Epithelial cell of proximal tubule (primary cell): Measurements from ENCODE around the gene NCAPG2. TPM values are rescaled to one million over a fixed set of nuclear protein-coding genes. Genes with fewer than 3 reads are reported as not detected.

Source experiments
- DNase-seq: peaks from one replicate; pipeline ENCODE4 v3.0.0-alpha.2; 2011; ENCODE audit warnings: low read depth
- H3K4me3 ChIP-seq: 2 replicates; pipeline ENCODE4 v1.5.1; 2011; ENCODE audit warnings: low read depth, mild to moderate bottlenecking, low read length
- total RNA-seq: library from RNA; depleted of rRNA; stranded (reverse); fragments of >200 nt; gene quantifications from 2 replicates; pipeline ENCODE4 v1.2.3, GENCODE V29; 2015
- TF ChIP-seq, protein P1 (sequence below): conservative IDR thresholded peaks from 2 replicates; pipeline ENCODE4 v1.5.1; 2012; ENCODE audit warnings: low read depth, mild to moderate bottlenecking, low read length

NCAPG2 gene
- total RNA-seq, 1 donor from 2014 or later, result 30.1 TPM

GRCh38 chr7:158748335-158748734, 43.7 kb upstream of the NCAPG2 start:
- TF ChIP-seq, protein P1, sequence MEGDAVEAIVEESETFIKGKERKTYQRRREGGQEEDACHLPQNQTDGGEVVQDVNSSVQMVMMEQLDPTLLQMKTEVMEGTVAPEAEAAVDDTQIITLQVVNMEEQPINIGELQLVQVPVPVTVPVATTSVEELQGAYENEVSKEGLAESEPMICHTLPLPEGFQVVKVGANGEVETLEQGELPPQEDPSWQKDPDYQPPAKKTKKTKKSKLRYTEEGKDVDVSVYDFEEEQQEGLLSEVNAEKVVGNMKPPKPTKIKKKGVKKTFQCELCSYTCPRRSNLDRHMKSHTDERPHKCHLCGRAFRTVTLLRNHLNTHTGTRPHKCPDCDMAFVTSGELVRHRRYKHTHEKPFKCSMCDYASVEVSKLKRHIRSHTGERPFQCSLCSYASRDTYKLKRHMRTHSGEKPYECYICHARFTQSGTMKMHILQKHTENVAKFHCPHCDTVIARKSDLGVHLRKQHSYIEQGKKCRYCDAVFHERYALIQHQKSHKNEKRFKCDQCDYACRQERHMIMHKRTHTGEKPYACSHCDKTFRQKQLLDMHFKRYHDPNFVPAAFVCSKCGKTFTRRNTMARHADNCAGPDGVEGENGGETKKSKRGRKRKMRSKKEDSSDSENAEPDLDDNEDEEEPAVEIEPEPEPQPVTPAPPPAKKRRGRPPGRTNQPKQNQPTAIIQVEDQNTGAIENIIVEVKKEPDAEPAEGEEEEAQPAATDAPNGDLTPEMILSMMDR, result no peak
- no peak overlapping the region for H3K4me3 ChIP-seq
- no peak for DNase-seq

- H3K4me3 ChIP-seq, result no peak overlapping the region
- DNase-seq, result no peak
- TF ChIP-seq, protein P1, result no peak
Measured at GRCh38 chr7:158747408-158747807, 42.8 kb upstream of the NCAPG2 start.

DNA sequence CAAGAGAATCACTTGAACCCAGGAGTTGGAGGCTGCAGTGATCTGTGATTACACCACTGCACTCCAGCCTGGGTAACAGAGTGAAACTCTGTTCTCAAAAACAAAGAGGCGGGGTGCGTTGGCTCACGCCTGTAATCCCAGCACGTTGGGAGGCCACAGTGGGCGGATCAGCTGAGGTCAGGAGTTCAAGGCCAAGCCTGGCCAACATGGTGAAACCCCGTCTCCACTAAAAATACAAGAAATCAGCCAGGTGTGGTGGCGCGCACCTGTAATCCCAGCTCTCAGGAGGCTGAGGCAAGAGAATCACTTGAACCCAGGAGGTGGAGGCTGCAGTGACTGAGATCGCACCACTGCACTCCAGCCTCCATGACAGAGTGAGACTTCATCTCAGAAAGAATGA, 42.4 kb upstream of the NCAPG2 start:
- TF ChIP-seq, protein P1, result no peak
- no peak overlapping the region for H3K4me3 ChIP-seq
- no peak for DNase-seq

DNA sequence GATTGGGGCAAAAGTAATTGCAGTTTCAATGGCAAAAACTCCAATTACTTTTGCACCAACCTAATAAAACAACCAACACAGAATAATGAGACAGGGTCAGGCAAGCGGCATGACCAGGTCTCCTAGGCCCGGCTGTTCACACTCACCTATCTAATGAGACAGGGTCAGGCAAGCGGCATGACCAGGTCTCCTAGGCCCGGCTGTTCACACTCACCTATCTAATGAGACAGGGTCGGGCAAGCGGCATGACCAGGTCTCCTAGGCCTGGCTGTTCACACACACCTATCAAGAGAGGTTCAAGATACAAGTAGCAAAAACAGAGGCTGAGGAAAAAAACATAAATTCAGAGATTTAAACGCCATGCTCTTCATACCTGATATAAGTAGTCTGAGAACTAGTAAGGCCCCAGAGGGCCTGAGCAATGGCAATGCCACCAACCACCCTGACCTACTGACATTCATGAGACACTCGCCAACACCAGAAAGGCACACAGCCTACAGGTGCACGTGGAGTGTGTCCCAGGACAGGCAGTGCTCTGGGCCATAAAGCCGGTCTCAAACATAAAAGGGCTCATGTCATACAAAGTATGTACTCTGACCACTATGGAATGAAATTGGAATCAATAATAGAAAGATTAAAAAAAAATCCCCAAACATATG, 40.6 kb upstream of the NCAPG2 start:
- no peak overlapping the region for H3K4me3 ChIP-seq
- no peak for DNase-seq
- TF ChIP-seq, protein P1, result no peak

DNA sequence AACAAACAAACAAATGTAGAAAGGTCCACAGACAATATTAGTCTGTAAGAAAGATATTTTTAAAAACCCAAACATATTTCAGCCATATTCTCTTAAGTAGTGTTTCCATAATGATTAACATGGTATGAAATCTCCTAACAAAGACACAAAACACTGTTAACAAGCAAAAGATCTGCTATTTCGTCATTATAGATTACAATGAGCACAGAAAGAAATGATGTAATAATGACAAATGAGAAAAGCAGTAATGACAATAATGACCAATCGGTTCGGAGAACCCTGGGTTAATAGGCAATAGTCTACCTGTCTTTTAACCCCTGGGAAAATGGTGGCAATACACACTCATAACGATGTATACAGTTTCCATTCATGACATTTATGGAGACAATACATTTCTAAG, 39.5 kb upstream of the NCAPG2 start:
- no peak overlapping the region for H3K4me3 ChIP-seq
- no peak for DNase-seq
- TF ChIP-seq, protein P1, result no peak

DNA sequence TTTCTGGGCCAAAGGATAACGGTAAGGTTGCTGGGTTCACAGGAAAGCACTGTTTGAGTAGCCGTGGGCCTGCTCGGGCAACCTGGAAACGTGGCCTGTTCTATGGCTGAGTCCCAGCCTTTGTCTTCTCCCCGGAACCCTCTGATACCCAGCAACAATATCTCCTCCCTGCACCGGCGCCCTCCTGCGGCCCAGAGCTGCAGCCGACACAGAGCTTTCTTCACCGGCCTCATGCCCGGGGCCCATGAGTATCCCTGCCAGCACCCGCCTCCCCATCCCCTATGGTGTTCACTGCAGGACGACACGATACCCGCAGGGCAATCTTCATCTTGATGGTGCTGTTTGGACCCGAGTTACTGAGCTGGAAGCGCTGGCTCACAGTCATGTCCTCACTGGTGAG, 38.6 kb upstream of the NCAPG2 start:
- TF ChIP-seq, protein P1, result no peak
- H3K4me3 ChIP-seq, result no peak overlapping the region
- no peak for DNase-seq

GRCh38 chr7:158742065-158742821, 37.6 kb upstream of the NCAPG2 start:
- no peak overlapping the region for H3K4me3 ChIP-seq
- DNase-seq, result no peak
- TF ChIP-seq, protein P1, result no peak
